Activated CD4-positive, alpha-beta T cell treated with anti-CD3 and anti-CD28 coated beads, Interleukin-2, amount 10 ng/mL, durations not matched to agents 24 days and 14 days (primary cell): ENCODE measurements around the gene GPR63. TPM values are rescaled to one million over a fixed set of nuclear protein-coding genes. Genes with fewer than 3 reads are reported as not detected.

Experiments
- DNase-seq: peaks from one replicate; pipeline ENCODE4 v3.0.0; 2022
- H3K27ac Mint-ChIP-seq: one replicate; pipeline ENCODE4 v1.8.0; 2022; ENCODE audit warnings: mild to moderate bottlenecking, mixed read lengths
- H3K27me3 Mint-ChIP-seq: one replicate; pipeline ENCODE4 v1.8.0; 2022; ENCODE audit warnings: mixed read lengths
- H3K36me3 Mint-ChIP-seq: one replicate; pipeline ENCODE4 v1.8.0; 2022; ENCODE audit warnings: low read depth, mild to moderate bottlenecking, mixed read lengths
- H3K4me1 Mint-ChIP-seq: one replicate; pipeline ENCODE4 v1.8.0; 2021; ENCODE audit warnings: mixed read lengths
- H3K4me3 Mint-ChIP-seq: one replicate; pipeline ENCODE4 v1.8.0; 2022; ENCODE audit warnings: mild to moderate bottlenecking, moderate library complexity, mixed read lengths
- H3K9me3 Mint-ChIP-seq: one replicate; pipeline ENCODE4 v1.8.0; 2021; ENCODE audit warnings: mixed read lengths
- intact Hi-C: fragments of 100-400 bp; cut with micrococcal nuclease; formaldehyde crosslinking; loops from one replicate; pipeline ENCODE4 v1.15.1; 2023
- total RNA-seq: library from RNA; stranded (reverse); gene quantifications from 2 replicates; pipeline ENCODE4 v1.2.3, GENCODE V29; 2022

GPR63 gene
- total RNA-seq, 1 donor from 2014 or later: 2.7 TPM

DNA sequence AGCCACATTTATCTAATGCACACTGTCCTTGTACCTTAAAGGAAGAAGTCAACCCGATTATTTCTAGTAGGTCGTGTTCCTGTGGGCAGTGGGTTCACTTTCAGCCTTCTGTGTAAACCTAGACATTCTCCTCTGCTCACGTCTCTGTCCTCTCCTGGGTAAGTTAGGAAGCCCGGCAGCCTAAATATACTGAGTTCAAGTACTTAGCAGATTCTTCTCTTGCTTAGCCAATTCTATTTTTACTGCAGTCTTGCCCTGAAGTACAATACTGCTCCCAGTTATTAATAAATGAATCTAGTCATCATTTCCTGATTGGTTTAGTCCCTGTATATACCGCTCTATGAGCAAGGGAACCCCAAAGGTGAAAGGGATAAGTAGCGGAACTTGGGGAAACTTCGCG lies 14.6 kb upstream of the GPR63 start:
- Mint-ChIP-seq H3K4me1 (no peaks in the 10 kb centered on the region), H3K27ac (no peak overlapping the region), H3K4me3 (no peak overlapping the region), H3K36me3 (no peaks in the 10 kb centered on the region), H3K27me3 (peaks cover 12% of the 10 kb centered on the region), H3K9me3 (peaks cover 16% of the 10 kb centered on the region)
- no peak for DNase-seq
- intact Hi-C loops: no loop called here

DNA sequence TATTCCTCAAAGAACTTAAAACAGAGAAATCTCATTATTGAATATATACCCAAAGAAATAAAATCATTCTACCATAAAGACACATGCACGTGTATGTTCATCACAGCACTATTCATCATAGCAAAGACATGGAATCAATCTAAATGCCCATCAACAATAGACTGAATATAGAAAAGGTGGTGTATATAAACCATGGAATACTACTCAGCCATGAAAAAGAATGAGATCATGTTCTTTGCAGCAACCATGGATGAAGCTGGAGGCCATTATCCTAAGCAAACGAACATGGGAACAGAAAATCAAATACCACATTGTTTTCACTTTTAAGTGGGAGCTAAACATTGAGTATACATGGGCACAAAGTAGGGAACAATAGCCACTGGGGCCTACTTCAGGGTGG lies 12.3 kb upstream of the GPR63 start:
- H3K4me1 Mint-ChIP-seq: no peaks in the 10 kb centered on the region
- no peak overlapping the region for H3K27ac Mint-ChIP-seq

GRCh38 chr6:96844530-96844929 lies 7.3 kb upstream of the GPR63 start:
- peaks cover 35% of the 10 kb centered on the region for H3K27me3 Mint-ChIP-seq
- H3K4me3 Mint-ChIP-seq: no peak overlapping the region
- peaks cover 2% of the 10 kb centered on the region for H3K4me1 Mint-ChIP-seq
- DNase-seq: no peak
- intact Hi-C loops: no loop called here
- no peak overlapping the region for H3K27ac Mint-ChIP-seq
- no peaks in the 10 kb centered on the region for H3K36me3 Mint-ChIP-seq
- H3K9me3 Mint-ChIP-seq: peaks cover 23% of the 10 kb centered on the region

More for the DNA sequence above, 12.3 kb upstream of the GPR63 start:
- H3K27me3 Mint-ChIP-seq: peaks cover 19% of the 10 kb centered on the region
- peaks cover 27% of the 10 kb centered on the region for H3K9me3 Mint-ChIP-seq
- DNase-seq: no peak
- intact Hi-C loops: no loop called here
- no peaks in the 10 kb centered on the region for H3K36me3 Mint-ChIP-seq
- H3K4me3 Mint-ChIP-seq: no peak overlapping the region

DNA sequence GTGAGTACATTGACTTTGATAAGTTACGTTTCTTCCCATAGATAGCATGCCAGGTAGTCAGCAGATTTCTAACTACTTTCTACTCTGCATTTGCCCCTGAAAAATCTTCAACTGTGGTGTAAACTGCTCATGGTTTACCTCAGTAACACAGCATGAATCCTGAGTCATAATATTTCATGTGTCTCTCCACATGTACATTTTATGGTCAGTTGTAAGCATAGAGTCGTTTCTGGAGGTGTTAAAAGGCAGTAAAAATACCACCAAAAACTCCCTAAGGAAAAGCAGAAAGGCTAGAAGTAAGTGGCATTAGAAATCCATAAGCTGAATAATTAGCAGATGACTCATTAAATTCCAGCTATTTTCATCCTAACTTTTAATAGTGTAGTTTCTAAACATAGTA lies 4.1 kb upstream of the GPR63 start:
- Mint-ChIP-seq H3K4me3 (no peak overlapping the region), H3K36me3 (no peaks in the 10 kb centered on the region), H3K4me1 (peaks cover 15% of the 10 kb centered on the region), H3K9me3 (peaks cover 6% of the 10 kb centered on the region), H3K27me3 (peaks cover 43% of the 10 kb centered on the region), H3K27ac (no peak overlapping the region)
- intact Hi-C loops: no loop called here
- DNase-seq: no peak

DNA sequence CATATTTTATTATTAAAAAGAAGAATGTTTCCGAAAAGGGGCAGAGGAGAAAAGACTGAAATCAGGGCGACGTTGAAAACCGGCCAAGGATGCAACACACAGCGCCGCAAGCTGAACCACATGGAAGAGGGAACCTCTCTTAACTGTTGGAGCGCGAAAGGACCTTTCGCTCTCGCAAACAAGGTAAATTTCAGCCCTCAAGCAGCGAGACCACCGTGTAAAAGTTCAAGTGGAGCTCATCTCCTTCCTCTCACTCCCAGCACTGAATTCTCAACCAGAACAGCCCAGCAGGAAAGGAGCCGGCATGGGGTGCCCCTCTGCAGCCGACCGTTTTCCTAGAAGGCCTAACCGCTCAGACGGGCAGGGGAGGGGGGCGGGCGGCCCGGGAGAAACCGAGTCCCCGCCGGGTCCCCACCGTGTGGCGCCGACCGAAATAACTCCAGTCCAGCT lies 621 bp downstream of the GPR63 start:
- Mint-ChIP-seq H3K4me3 (peak overlapping the region; percentile 92), H3K4me1 (peaks cover 25% of the 10 kb centered on the region), H3K27ac (peak overlapping the region; percentile 72), H3K36me3 (peaks cover 2% of the 10 kb centered on the region), H3K27me3 (peaks cover 48% of the 10 kb centered on the region), H3K9me3 (no peaks in the 10 kb centered on the region)
- no peak for DNase-seq
- intact Hi-C loops: loop anchor here (1.0 to 10.0 kb wide), 6 partner anchors 61 to 1262 kb away; partner anchors contain the start of genes KLHL32, MANEA, MMS22L and NDUFAF4

DNA sequence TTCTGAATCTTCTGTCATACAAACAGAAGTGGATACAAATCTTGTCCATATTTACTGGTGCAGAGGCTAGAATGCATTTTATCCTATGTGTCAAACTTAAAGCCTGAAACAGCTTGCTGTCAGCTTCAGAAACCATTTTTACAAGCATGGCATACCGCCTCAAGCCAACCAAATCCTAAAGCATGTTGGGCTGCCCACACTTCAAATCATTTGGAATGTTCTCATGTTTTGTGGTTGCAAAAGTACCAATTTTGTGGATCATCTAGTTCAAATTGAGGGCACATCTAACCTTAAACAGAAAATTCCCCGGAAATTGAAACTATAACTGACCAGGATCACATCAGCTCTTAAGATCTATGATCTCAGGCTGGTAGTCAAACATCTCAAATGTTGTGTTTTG lies 3.2 kb downstream of the GPR63 start:
- Mint-ChIP-seq H3K9me3 (no peaks in the 10 kb centered on the region), H3K27ac (no peak overlapping the region), H3K27me3 (peaks cover 31% of the 10 kb centered on the region), H3K36me3 (peaks cover 5% of the 10 kb centered on the region), H3K4me3 (no peak overlapping the region), H3K4me1 (peaks cover 23% of the 10 kb centered on the region)
- DNase-seq: no peak
- intact Hi-C loops: loop anchor here (10.0 kb wide), 1 partner anchor 1259 kb away; the partner anchor contains the start of gene MANEA

DNA sequence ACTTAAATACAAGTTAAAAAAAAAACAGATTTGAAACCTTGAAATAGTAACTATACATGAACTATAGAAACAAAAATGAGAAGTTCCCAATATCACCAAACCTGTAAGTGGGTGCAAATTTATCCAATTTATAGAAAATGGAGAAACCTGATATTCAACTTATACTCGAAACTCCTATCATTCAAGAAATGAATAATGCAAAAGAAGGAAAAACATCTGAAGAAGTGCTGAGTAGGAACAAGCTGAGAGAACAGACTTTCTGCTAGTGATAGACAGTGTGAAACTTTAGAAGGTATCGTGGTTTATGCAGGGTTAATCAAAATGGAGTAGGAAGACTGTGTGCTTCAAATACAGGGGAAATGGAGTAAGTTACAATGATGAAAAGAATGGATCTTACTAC lies 4.5 kb downstream of the GPR63 start:
- H3K4me1 Mint-ChIP-seq: peaks cover 18% of the 10 kb centered on the region
- H3K9me3 Mint-ChIP-seq: no peaks in the 10 kb centered on the region
- H3K27me3 Mint-ChIP-seq: peaks cover 18% of the 10 kb centered on the region
- H3K36me3 Mint-ChIP-seq: peaks cover 5% of the 10 kb centered on the region
- H3K27ac Mint-ChIP-seq: no peak overlapping the region
- H3K4me3 Mint-ChIP-seq: no peak overlapping the region
- intact Hi-C loops: loop anchor here (10.0 kb wide), 1 partner anchor 1258 kb away; the partner anchor contains the start of gene MANEA
- no peak for DNase-seq

- H3K27me3 Mint-ChIP-seq: no peaks in the 10 kb centered on the region
- peaks cover 3% of the 10 kb centered on the region for H3K4me1 Mint-ChIP-seq
- H3K27ac Mint-ChIP-seq: no peak overlapping the region
- intact Hi-C loops: no loop called here
- H3K4me3 Mint-ChIP-seq: no peak overlapping the region
- no peaks in the 10 kb centered on the region for H3K9me3 Mint-ChIP-seq
- DNase-seq: no peak
- peaks cover 6% of the 10 kb centered on the region for H3K36me3 Mint-ChIP-seq
These were observed 10.4 kb downstream of the GPR63 start for GRCh38 chr6:96826865-96827264.

- H3K36me3 Mint-ChIP-seq: peaks cover 3% of the 10 kb centered on the region
- H3K9me3 Mint-ChIP-seq: no peaks in the 10 kb centered on the region
- H3K27ac Mint-ChIP-seq: no peak overlapping the region
- H3K4me1 Mint-ChIP-seq: peaks cover 3% of the 10 kb centered on the region
- DNase-seq: no peak
- no peak overlapping the region for H3K4me3 Mint-ChIP-seq
- intact Hi-C loops: no loop called here
- H3K27me3 Mint-ChIP-seq: no peaks in the 10 kb centered on the region
These were observed 13.5 kb downstream of the GPR63 start for GRCh38 chr6:96823743-96824142.

- intact Hi-C loops: no loop called here
- no peak for DNase-seq
- Mint-ChIP-seq H3K36me3 (no peaks in the 10 kb centered on the region), H3K4me1 (no peaks in the 10 kb centered on the region), H3K9me3 (no peaks in the 10 kb centered on the region), H3K27me3 (no peaks in the 10 kb centered on the region), H3K4me3 (no peak overlapping the region), H3K27ac (no peak overlapping the region)
These were observed 16.2 kb downstream of the GPR63 start for GRCh38 chr6:96821034-96821433.

GRCh38 chr6:96816301-96816817 lies 20.9 kb downstream of the GPR63 start:
- DNase-seq: no peak
- Mint-ChIP-seq H3K4me3 (no peak overlapping the region), H3K27me3 (peaks cover 2% of the 10 kb centered on the region), H3K4me1 (no peaks in the 10 kb centered on the region), H3K27ac (no peak overlapping the region), H3K36me3 (no peaks in the 10 kb centered on the region), H3K9me3 (no peaks in the 10 kb centered on the region)
- intact Hi-C loops: no loop called here

GRCh38 chr6:96814625-96815024 lies 22.7 kb downstream of the GPR63 start:
- Mint-ChIP-seq H3K4me3 (no peak overlapping the region), H3K27me3 (peaks cover 2% of the 10 kb centered on the region), H3K36me3 (no peaks in the 10 kb centered on the region), H3K4me1 (no peaks in the 10 kb centered on the region), H3K27ac (no peak overlapping the region), H3K9me3 (no peaks in the 10 kb centered on the region)
- DNase-seq: no peak
- intact Hi-C loops: no loop called here

DNA sequence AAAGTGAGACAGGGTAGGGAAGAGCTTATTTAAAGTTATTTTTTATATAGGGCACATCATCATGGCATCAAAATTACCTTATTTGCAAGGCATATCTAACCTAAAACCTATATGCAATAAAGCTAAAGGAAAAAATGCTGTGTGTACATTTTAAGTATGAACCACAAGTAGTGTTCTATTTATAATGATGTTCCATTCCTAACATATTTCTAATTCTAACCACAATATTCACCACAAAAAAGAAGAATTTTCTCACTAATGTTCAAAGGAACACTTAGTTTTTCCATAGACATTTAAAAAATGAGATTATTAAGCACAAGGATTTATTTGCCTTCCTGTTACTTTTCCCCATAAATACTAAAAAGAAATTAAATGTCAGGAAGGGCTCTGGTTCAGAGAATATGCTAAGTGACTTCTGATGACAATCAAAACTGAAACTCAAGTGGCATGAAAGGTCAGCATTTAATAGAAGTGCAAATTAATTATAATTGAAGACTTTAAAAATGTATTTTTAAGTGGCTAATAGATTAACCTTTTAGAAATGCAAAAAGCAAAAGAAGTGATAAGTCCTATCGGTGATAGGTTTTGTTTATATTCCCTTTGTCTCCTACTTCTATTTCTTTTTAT lies 25.1 kb downstream of the GPR63 start:
- peaks cover 3% of the 10 kb centered on the region for H3K4me1 Mint-ChIP-seq
- no peak for DNase-seq
- no peak overlapping the region for H3K27ac Mint-ChIP-seq
- no peaks in the 10 kb centered on the region for H3K9me3 Mint-ChIP-seq
- no peak overlapping the region for H3K4me3 Mint-ChIP-seq
- H3K36me3 Mint-ChIP-seq: no peaks in the 10 kb centered on the region
- peaks cover 2% of the 10 kb centered on the region for H3K27me3 Mint-ChIP-seq
- intact Hi-C loops: no loop called here

DNA sequence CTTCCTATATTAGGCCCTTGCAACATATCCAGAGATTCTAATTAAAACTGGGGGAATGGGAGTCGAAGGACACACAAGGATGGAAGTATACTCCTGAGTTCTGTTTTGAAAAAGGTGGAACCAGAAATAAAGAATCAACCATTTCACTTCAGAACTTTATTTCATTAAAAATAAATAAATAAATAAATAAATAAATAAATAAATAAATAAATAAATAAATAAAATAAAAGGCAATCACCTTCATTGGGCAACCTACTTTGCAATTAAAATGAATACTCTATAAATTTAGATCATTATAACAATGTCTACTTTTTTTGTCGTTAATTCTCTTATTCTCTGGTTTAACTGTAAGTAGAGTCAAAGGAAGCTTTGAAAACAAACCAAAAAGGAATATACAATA lies 25.6 kb downstream of the GPR63 start:
- no peak for DNase-seq
- H3K36me3 Mint-ChIP-seq: no peaks in the 10 kb centered on the region
- no peaks in the 10 kb centered on the region for H3K9me3 Mint-ChIP-seq
- H3K4me3 Mint-ChIP-seq: no peak overlapping the region
- peaks cover 2% of the 10 kb centered on the region for H3K27me3 Mint-ChIP-seq
- peaks cover 3% of the 10 kb centered on the region for H3K4me1 Mint-ChIP-seq
- H3K27ac Mint-ChIP-seq: no peak overlapping the region
- intact Hi-C loops: no loop called here

- no peak overlapping the region for H3K4me3 Mint-ChIP-seq
- H3K27ac Mint-ChIP-seq: no peak overlapping the region
- H3K27me3 Mint-ChIP-seq: peaks cover 2% of the 10 kb centered on the region
- H3K4me1 Mint-ChIP-seq: peaks cover 3% of the 10 kb centered on the region
- no peak for DNase-seq
- H3K9me3 Mint-ChIP-seq: no peaks in the 10 kb centered on the region
- no peaks in the 10 kb centered on the region for H3K36me3 Mint-ChIP-seq
- intact Hi-C loops: no loop called here
These were observed 26.1 kb downstream of the GPR63 start for GRCh38 chr6:96811136-96811535.
